Skeletal muscle cell (primary cell): ENCODE data around the gene USP25.

Experiments
- DNase-seq: peaks from one replicate; pipeline ENCODE4 v3.0.0-alpha.2; 2010; ENCODE audit warnings: low read depth
- H3K4me3 ChIP-seq: 2 replicates; pipeline ENCODE4 v1.5.1; 2011; ENCODE audit warnings: low read depth, mild to moderate bottlenecking, control low read depth, low read length, moderate library complexity

Gene USP25

GRCh38 chr21:15795533-15795932 is 65.8 kb downstream of the USP25 start:
- H3K4me3 ChIP-seq = no peak overlapping the region
- no peak for DNase-seq

DNA sequence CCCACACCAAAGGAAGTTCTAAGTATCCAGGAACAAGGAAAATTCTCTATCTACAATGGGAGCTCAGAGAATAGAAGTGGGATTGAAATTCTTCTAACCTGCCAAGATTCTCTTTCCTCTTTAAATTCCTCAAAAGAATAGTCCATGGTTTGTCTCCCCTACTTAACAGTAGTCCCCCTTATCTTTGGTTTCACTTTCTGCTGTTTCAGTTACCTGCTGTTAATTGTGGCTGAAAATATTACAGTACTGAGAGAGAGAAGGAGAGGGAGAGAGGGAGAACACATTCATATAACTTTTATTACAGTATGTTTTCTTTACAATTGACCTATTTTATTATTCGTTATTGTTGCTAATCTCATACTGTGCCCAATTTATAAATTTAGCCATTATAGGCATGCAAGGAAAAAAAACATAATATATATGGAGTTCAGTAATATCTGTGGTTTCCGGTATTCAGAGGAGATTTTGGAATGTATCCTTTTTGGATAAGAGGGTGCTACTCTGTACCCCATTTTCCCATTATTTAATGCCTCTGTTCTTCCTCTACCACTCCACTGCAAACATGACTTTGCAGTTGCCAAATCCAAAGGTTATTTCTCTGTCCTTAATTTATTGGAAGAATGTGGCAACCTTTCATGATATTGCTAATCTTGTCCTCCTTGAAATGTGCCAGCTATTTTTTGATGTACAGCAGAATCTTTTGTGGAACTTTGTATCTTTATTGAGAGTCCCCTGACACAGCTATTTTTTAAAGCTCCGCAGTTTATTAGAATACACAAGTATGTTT is 68.0 kb downstream of the USP25 start:
- H3K4me3 ChIP-seq = no peak overlapping the region
- no peak for DNase-seq

GRCh38 chr21:15801352-15801863 is 71.6 kb downstream of the USP25 start:
- H3K4me3 ChIP-seq = no peak overlapping the region
- no peak for DNase-seq

- no peak overlapping the region for H3K4me3 ChIP-seq
- no peak for DNase-seq
Measured at GRCh38 chr21:15804247-15805005, 74.6 kb downstream of the USP25 start.

DNA sequence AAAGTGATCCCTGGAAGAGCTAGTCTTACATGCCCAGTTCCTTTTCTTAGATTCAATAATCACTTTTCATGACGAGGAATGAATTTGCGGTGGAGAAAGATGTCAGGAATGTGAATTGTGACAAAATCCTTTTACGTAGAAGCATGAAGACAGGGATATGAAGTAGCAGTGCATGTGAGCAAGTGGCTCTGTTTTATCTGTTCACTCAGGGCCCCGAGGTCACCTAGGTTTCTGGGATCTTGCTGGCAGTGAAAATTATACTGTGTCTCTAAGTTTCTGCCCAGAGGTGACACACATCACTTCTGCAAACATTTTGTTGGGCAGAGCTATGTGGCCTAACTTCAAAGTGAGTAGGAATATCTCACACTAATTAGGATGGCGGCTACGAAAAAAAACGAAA is 79.3 kb downstream of the USP25 start:
- H3K4me3 ChIP-seq = no peak overlapping the region
- no peak for DNase-seq

- H3K4me3 ChIP-seq = no peak overlapping the region
- DNase-seq = peak; percentile 31
Measured at GRCh38 chr21:15809818-15810217, 80.0 kb downstream of the USP25 start.

DNA sequence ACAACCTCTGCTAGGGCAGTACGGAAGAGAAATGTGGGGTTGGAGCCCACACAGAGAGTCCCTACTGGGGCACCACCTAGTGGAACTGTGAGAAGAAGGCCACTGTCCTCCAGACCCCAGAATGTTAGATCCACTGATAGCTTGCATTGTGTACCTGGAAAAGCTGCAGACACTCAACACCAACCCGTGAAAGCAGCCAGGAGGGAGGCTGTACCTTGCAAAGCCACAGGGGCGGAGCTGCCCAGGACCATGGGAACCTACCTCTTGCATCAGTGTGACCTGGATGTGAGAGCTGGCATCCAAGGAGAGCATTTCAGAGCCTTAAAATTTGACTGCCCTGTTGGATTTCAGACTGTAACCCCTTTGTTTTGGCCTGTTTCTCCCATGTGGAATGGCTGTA is 85.5 kb downstream of the USP25 start:
- H3K4me3 ChIP-seq = no peak overlapping the region
- DNase-seq = no peak

- no peak for DNase-seq
- H3K4me3 ChIP-seq = no peak overlapping the region
Measured at GRCh38 chr21:15820327-15820726, 90.5 kb downstream of the USP25 start.

GRCh38 chr21:15820852-15821379 is 91.1 kb downstream of the USP25 start:
- no peak for DNase-seq
- no peak overlapping the region for H3K4me3 ChIP-seq

DNA sequence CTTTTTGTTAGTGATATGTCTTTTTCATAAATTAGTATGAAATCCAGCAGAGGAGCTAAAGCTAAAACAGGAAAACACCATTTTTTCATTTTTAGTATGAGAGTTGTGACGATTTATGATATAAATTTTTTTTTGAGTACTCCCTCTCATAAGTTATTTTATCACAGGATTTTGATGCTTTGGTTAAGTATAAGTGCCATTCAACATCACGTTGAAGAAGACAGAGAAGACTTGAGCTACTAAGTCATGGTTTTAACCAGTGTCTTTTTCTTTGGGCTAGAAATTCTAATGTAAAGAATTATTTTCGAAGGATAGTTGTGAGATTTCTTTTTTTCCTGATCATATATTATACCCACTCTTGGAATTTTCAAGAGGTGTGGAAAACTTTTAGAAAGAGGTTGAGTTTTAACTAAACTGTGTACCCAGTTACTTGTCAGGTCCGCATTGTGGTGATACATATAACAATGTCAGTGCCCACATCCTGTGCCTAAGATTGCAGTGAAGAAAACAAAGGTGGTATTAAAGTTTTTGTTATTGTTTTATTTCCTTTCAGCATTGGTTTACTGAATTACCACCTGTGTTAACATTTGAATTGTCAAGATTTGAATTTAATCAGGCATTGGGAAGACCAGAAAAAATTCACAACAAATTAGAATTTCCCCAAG is 93.8 kb downstream of the USP25 start:
- no peak overlapping the region for H3K4me3 ChIP-seq
- DNase-seq = no peak

- no peak overlapping the region for H3K4me3 ChIP-seq
- DNase-seq = no peak
Measured at GRCh38 chr21:15825700-15826099, 95.9 kb downstream of the USP25 start.

DNA sequence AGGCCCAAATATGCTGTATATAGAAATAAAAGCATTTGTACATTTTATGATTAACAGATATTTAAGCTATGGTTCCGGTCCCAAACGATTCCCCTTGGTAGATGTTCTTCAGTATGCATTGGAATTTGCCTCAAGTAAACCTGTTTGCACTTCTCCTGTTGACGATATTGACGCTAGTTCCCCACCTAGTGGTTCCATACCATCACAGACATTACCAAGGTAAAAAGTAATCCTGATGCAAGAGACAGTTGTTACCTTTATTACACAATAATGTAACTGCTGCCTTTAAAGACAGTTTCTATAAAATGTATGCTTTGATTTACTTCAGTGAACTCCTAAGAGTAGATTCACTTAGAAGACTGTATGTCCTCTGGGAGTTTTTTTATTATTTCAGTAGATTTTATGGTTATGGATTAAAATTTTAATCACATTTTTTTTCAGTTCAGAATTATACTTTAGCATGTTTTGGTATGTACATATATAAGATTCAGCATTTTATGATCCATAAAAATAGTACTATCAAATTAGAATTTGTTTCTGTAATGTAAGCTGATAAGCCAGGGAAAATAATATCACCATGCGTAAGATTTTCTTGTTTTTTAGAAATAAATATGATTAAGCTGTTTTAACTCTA is 96.5 kb downstream of the USP25 start:
- no peak for DNase-seq
- H3K4me3 ChIP-seq = no peak overlapping the region

- no peak overlapping the region for H3K4me3 ChIP-seq
- no peak for DNase-seq
Measured at GRCh38 chr21:15826908-15827601, 97.3 kb downstream of the USP25 start.

GRCh38 chr21:15831497-15831896 is 101.7 kb downstream of the USP25 start:
- DNase-seq = no peak
- H3K4me3 ChIP-seq = no peak overlapping the region

- DNase-seq = peak; percentile 46
- no peak overlapping the region for H3K4me3 ChIP-seq
Measured at GRCh38 chr21:15837645-15838044, 107.9 kb downstream of the USP25 start.

DNA sequence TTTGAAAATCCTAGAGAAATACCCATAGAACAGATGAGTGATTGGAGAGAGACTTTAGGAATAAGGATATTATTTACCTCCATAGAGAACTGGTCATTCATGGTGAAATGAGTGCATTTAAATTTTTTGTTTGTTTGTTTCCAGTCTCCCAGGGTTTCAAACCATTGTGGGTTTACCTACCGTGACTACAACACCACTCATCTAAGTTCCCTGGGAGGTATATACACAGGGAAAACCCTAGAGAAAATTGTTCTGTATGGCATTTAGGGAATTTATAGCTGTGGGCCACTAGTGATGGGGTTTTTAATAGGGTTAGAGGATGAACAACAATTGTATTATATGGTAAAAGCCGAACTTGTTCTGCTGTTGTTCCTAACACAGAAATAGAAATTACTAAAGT is 109.2 kb downstream of the USP25 start:
- no peak for DNase-seq

GRCh38 chr21:15839601-15840000 is 109.8 kb downstream of the USP25 start:
- H3K4me3 ChIP-seq = no peak overlapping the region
- DNase-seq = no peak

More for the DNA sequence above, 109.2 kb downstream of the USP25 start:
- H3K4me3 ChIP-seq = no peak overlapping the region

- DNase-seq = no peak
- H3K4me3 ChIP-seq = no peak overlapping the region
Measured at GRCh38 chr21:15840406-15840805, 110.6 kb downstream of the USP25 start.
